ENCODE measurements around the gene BCL11B.

Gene BCL11B

DNA sequence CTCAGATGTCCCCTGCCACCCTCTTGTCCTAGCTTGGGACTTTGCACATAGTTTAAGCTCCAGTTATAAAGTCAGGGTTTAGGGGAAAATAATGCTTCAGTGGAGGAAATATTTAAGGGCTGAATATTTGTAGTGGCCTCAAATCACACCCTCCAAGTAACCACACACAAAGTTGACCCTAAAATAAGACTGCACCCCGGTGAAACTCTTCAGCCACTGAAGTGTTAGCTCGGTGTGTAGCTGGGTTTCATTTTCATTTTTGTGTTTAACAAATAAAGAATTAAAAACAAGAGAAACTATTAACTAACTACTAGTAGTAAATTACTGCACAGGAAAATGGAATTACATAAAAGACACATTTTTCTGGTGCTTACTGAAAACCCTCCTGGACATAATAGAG lies 14.8 kb upstream of the BCL11B start:
- DNase-seq (ENCODE audit: low spot score), result no peak

DNA sequence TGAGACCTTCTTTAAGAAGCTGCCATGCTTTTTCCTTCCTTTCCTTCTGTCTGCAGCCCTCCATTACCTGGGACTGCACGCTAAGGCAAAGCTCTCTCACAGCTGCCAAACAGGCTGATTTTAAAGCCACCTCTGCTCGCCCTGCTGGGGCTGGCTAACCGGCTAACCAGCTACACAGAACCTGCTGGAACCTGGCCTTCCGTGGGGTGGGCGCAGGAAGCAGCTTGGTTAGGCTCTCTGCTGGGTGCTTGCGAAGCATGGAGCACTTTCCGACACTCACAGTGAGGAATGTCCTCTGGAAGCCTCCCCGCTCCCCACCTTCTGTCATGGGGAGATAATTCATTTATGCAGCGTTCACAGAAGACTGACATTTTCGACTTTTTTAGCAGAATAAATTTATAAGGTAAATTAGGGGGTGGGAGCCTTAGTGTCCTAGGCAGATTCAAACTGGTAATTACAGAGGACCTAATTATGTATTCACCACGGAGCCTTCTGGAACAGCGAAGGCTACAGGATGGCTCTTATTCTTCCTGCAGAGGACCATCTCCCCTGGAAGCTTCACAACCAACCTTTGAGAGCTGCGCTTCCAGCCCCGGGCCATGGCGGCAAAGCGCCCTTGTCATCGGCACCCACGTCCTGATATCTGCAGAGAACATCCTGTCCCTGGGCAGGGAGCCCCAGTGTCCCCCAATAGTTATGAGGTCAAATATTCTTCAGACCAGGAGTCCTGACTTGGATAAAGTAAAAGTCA lies 12.4 kb upstream of the BCL11B start:
- DNase-seq (ENCODE audit: low spot score), result no peak

DNA sequence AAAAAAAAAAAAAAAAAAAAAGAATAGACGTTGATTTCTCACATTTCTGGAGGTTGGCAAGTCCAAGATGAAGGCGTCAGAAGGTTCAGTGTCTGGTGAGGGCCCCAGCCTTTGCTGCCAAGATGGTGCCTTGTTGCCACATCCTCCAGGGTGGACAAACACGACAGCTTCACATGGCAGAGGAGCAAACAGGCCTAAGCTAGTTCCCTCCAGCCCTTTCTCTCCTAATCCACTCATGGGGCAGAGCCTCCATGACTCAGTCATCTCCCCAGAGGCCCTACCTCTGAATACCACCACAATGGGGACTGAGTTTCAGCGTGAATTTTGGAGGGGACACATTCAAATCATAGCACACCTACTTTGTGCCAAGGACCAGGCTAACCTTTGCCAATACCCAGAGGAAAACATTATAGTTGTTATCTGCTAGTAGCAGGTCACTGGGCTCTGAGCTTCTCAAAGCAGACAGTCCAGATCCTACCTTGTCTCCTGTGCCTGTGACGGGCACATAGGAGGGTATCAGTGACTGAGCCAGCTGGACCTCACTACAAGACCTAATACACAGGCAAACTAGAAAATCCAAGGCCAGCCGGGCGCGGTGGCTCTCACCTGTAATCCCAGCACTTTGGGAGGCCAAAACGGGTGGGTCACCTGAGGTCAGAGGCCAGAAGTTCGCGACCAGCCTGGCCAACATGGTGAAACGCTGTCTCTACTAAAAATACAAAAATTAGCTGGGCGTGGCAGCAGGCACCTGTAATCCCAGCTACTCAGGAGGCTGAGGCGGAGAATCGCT lies 10.5 kb upstream of the BCL11B start:
- DNase-seq (ENCODE audit: low spot score), result no peak

DNA sequence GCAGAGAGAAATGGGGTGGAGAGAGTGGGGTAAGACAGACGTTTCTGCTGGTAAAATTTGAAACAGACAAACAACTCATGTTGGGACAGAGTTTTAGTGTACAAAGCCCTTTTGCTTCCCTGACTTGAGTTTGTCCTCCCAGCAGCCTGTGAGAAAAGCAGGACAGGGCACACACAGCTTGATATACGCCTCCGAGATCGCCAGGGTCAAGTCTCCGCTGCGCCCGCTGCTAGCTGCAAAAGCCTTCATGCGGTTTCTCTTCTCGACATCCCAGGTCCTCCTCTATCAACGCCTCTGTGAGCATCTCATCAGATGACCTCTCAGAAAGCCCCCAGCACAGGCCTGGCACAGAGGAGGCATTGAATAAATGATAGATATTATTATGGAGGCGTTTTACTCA lies 9.4 kb upstream of the BCL11B start:
- DNase-seq (ENCODE audit: low spot score), result no peak

DNA sequence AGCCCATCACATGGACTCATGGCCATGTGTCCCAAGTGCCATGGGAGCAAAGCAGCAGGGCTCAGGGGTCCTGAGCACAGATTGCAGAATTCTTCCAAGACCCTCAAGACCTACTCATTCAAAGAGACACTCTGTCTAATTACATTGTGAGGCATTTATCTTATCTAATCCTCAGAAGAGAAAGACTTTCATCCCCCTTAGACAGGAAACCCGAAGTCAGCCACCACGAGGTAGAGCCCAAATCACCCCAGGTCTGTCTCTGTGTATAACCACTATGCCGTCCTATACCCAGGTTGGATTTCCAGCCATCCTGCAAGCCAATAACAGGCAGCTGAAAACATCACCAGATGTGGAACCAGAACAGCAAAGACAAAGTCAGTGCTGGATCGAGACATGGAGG lies 8.9 kb upstream of the BCL11B start:
- no peak for DNase-seq (ENCODE audit: low spot score)

DNA sequence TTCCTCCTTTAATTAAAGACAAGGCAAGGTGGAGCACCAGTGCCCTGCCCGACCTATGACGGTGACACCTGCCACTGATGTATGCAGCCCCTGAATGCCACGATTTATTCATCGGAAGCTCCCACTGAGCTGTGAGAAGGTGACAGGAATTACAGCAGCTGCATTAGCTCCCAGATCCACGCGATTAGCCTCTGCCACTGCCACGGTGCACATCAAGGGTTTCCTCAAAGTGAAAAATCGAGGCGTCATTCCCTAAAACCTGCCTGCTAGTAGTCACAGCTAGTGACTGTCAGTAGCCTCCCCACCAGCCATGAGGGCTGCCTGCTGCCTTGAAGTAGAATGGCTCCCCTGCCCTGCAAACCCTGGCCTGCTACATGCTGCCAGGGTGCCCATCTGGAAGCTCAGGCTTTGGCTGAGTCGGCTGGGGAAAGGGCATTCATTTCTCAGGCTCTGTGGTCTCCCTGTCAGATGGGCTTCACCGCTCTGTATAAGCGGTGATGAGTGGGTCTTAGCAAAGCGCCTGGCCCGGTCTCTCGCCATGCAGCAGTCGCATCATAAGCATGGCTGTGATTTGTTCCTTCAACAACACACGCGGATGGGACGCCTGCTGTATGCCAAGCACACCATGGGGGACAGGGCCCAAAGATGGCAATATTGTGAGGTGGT lies 8.2 kb upstream of the BCL11B start:
- no peak for DNase-seq (ENCODE audit: low spot score)

DNA sequence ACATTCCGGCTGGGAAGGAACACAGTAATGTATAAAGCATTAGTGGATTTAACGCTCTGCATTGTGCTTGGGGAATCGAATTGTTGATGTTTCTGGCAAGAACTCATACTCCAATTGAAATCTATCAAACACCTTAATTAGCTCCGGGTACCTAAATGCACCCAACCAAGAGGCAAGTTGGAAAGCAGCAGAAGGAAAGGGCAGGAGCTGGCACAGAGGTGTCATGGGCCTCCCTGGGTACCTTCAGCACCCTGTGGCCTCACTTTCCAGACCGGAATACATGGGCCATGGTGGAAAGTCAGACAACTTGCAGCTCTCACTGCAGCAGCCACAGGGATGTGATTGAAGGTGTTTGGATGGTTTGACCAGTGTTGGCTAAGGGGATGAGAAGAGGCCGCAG lies 6.8 kb upstream of the BCL11B start:
- no peak for DNase-seq (ENCODE audit: low spot score)

DNA sequence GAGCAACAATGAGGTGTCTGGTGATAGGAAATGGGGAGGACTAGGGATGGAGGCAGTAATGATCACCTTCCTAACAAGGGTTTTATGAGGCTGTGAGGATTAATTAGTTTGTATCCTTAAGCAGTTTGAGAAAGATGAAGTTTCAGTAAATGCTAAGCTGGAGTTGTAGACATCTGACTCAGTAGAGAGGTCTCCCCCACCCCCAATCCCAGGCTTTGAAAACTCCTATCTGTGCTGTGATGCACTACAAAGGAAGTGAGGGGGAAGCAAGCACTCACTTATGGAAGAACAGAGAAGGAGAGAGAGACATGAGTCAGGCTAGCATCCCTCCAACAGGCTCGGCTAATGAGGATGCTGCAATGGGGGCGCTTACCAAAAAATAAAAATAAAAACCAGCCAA lies 5.5 kb upstream of the BCL11B start:
- no peak for DNase-seq (ENCODE audit: low spot score)

DNA sequence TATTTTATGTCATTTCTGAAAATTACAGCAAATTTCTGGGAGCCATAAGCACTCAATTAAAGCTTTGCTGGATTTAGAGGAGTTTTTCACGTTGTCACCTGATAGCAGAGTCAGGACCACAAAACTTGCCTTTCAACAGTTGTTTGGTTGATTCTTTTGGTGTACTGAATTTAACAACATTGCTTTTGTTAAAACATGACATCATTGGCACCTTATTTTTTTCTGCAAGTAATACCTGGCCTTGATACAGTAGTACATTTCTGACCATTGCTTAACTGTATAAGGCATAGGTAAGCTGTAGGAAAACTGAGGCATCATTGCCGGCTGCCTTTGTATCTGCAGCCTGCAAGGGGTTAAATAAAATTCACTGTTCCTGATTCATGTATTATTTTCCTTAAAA lies 4.5 kb upstream of the BCL11B start:
- DNase-seq (ENCODE audit: low spot score), result no peak

DNA sequence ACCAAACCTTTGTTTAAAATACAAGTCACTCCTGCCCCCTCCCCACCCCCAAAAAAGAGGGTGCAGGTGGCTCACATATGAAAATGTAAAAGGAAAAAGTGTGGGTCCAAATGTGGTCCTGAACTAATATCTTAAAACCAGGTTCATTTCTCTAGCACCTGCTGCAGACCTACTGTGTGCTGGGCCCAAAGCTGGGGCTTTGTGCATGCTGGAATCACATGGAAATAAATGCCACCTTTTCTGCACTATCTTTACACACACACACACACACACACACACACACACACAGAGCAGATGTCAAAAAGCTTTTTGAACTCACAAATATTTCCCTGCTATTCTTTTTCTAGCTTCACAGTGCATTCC lies 3.2 kb upstream of the BCL11B start:
- DNase-seq (ENCODE audit: low spot score), result no peak

DNA sequence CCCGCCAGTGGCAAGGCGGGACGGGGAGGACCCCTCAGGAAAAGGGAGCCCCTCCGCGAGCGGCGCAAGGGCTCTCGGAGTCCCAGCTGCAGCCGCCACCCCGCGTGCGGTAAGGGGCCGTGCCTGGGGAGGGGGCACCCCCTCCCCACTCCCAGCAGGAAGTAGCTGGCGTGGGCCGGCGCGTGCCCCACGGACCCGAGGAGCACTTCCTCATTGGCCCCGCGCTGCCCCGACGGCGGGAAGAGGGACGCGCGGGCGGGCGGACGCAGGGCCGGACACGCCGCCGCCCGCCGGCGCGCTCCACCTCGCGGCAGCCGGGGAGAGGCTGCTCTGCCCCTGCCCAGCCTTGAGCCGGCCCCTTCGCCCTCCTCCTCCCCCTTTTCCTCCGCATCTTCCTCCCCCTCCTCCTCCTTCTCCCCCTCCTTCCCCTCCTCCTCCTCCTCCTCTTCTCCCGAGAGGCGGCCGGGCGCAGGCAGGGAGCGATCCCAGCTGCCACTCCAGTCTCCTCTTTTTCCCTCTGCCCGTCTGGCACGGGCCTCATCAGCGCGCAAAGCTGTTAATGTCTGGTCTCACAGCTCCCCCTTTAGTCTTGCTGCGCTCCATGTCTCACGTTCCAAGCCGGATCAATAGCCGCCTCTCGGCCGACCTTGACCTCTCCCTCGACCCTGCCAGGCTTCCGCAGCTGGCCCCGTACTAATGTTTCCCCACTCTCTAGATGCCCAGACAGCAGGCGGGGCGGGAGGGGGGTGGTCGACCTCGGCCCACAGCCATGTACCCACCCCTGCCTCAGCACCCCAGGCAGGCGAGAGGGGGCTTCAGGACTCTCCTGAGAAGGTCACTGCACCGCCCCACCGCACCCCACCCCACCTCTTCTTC lies 2.6 kb upstream of the BCL11B start:
- DNase-seq (ENCODE audit: low spot score), result peak; percentile 87

DNA sequence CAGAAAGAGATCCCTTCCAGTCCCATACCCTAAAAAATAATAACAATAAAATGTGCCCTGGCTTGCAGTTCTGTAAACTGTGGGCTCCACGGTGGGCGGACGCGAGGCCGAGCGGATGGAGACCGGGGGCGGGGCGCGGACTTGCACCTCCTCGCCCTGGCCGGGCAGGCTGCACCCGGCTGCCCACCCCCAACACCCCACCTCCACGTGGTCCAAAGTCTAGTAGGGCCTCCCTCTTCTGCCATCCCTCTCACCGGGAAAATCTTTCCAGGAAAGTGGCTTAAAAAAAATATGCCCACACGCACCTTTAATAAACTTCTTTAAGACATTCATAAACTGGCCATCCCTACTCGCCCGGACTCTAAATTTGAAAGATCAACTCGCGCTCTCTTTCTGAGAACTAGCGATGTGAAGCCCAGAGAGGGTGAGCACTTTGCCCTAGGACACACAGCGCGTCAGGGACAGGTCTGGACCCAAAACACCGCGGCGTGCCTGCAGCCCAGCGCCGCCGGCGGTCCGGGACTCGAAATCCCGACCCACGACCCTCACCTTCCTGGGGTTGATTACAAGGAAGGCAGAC lies 1.9 kb upstream of the BCL11B start:
- no peak for DNase-seq (ENCODE audit: low spot score)

DNA sequence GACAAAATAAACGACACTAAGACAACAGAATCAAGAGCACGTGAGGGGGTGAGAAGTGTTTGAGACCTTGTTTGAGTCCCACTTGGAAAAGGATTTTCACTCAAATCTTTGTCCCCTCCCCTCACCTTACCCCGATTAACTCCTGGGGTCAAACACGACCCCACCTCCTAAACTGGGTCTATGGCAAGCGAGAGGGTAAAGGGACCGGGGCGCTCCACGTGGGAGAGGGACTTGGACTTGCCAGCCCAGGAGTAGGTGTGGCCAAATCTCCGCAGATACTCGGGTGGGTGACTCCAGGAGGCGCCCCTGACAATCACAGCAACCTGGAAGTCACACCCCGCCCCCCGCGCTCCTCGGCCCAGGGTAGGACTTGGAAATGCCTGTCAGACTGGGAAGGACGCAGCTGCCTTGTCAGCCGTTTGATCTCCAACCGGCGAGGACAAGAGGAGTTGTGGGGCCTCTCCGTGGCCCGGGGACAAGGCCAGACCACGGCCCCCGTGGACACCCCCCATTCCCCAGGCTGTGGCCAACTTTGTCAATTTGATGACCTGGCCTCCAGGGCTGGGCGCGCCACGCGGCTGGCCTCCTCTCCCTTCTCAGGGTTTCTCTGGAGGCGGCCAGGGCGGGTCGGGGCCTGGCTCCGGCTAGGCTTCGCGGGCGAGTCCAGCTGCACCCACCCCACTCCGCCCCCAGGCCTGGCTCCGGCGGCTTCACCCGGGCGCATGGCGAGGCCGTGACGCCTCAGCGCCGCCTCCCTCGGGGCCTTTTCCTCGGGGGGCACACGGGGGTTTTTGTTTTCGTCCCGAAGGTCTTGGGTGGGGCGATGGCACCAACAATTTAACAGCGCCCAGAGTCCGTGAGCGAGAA lies 1.1 kb upstream of the BCL11B start:
- DNase-seq (ENCODE audit: low spot score), result no peak

DNA sequence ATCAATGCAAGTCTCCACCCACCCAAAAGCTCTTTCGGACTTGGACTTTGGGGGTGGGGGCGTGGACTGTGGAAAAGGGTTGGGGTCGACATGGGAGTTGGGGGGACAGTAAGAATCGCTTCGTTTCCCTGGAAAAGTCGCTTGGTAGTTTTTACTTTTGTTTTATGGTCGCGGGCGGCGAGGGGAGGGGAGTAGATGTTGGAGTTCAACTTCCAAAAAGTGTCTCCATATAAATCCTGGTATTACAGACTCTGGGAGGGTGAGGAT lies 568 bp upstream of the BCL11B start:
- no peak for DNase-seq (ENCODE audit: low spot score)

DNA sequence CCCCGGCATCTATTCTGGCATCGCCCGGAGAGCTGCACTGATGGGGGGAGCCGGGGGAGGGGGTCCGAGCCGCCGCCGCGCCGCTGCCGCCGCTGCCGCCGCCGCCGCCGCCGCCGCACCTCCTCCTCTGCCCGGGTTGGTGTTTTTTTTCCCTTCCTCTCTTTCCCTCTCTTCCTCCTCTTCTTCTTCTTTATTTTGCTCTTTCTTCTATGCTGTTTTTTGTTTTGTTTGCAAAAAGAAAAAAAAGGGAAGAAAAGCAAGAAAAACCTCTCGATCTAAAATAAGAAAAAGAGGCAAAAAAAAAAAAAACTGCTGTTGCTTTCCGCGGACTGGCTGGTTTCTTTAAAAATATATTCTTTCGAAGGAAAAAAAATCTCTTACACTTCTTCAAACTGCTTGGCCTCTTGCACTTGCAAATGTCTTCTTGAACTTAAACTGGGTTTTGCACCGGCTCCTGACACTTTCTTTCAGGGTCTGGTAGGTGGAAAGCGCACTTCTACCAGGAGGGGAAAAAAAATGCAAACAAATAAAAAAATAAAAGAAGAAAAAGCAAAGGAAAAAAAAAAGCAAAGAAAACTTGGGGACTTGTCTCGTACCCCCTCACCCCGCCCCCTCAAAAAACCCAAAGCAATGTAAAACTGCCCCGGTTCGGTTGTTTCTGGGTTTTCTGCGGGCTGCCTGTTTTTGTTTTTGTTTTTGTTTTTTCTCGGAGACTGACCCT lies 616 bp downstream of the BCL11B start:
- DNase-seq (ENCODE audit: low spot score), result no peak

DNA sequence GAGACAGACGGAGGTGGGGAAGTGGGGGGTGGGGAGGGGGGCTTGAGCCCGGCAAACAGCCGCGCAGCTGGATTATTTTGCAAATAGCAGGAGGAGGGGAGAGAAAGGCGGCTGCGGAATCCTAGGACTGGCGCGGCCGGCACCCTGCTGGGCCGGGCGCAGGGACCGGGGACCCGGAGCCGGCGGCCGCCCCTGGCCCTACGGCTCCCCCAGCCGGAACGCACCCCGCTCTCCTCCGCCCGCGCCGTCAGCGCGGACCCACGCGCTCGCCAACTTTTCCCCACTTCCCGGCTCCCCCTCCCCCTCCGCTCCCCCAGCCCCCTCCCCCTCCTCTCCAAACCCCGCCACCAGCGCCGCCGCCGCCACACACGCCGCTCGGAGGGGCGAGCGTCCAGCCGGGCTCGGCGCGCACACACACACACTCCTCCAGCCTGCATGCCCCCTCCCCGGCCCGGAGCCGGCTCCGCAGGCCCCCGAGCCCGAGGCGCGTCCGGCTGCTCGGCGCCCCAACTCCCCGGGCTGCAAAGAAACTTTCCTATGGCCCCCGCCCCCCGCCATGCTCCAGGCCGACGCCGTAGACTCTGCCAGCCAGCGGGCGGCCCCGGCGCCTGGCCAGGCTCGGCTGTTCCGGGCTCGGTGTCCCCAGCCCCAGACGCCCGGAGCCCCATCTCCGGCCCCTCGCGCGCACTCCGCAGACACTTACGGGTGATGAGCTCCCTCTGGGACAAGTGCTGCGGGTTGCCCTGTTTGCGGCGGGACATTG lies 1.4 kb downstream of the BCL11B start:
- peak; percentile 36 for DNase-seq (ENCODE audit: low spot score)

DNA sequence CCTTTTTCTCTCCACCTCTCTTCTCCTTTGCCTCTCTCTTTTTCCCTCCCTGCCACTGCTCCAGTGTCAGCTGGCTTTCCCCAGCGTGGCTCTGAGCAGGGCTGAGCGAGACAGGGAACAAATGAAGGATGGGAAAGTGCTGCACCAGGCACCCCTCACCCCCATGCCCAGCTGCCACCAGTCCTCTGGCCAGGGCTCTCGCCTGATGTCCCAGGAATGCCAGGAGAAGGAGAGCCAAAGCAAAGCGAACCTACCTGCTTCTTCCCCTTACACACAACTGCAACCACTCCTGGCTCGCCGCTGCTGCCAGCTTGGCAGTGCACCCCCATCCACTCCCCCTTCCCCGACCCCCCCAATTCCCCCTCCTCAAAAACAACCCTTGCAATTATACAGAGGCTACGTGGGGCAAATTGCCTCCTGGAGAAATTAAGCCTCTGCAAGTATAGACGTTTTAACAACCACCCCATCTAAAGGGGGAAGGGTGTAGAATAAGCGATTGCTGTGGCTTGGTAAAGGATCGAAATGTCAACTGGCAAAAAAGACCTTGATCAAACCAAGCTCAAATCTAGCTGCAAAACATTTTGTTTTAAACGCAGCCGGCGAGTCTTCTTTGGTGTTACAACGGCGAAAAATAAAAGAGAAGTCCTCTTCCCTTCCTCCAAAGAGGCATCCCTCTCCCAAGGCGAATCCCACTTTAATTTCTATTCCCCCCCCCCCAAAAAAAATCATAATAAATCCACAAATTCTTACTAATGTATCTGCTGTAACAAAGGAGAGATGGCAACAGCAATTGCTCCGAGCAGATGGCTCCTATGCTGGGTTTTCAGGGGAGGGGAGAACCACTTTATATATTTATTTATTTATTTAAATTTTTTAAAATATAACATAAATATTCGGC lies 2.9 kb downstream of the BCL11B start:
- DNase-seq (ENCODE audit: low spot score), result no peak

Data from iPS-NIHi11 (cell line).